ENCODE results near the gene CALN1.

DNA sequence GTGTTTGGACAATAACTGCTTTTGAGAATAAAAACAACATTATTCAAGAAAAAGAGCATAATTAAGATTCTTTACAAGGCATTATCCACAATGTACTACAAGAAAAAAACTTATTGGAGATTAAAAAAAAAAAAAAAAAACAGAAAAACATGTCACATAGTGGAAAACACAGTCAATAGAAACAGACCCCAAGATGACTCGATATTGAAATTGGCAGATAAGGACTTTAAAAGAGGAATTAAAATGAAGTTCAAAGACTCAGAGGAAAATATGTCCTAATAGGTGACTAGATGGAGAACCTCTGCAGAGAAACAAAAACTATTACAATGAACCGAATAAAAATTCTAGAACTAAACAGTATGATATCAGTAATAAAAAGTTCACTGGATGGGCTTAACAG is 248.9 kb downstream of the CALN1 start:
- no peak for TF ChIP-seq EZH2 (IDR thresholded peaks at IDR 0.05; ENCODE audit: low read length)
- TF ChIP-seq, protein P1, sequence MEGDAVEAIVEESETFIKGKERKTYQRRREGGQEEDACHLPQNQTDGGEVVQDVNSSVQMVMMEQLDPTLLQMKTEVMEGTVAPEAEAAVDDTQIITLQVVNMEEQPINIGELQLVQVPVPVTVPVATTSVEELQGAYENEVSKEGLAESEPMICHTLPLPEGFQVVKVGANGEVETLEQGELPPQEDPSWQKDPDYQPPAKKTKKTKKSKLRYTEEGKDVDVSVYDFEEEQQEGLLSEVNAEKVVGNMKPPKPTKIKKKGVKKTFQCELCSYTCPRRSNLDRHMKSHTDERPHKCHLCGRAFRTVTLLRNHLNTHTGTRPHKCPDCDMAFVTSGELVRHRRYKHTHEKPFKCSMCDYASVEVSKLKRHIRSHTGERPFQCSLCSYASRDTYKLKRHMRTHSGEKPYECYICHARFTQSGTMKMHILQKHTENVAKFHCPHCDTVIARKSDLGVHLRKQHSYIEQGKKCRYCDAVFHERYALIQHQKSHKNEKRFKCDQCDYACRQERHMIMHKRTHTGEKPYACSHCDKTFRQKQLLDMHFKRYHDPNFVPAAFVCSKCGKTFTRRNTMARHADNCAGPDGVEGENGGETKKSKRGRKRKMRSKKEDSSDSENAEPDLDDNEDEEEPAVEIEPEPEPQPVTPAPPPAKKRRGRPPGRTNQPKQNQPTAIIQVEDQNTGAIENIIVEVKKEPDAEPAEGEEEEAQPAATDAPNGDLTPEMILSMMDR (optimal IDR thresholded peaks at IDR 0.05 in 1 of 3, IDR thresholded peaks at IDR 0.05 in 1 of 3, conservative IDR thresholded peaks at IDR 0.05 in 1 of 3; ENCODE audit: extremely low read depth in 1 of 3, insufficient read depth in 2 of 3, low read length in 3 of 3) = no peak
